Activated T-cell treated with anti-CD3 and anti-CD28 coated beads for 24 hours (primary cell): ENCODE data around the gene CNEP1R1.

ENCODE experiments used
- DNase-seq: peaks from one replicate; pipeline ENCODE4 v3.0.0-alpha.2; 2020; ENCODE audit warnings: low read depth

The CNEP1R1 gene

DNA sequence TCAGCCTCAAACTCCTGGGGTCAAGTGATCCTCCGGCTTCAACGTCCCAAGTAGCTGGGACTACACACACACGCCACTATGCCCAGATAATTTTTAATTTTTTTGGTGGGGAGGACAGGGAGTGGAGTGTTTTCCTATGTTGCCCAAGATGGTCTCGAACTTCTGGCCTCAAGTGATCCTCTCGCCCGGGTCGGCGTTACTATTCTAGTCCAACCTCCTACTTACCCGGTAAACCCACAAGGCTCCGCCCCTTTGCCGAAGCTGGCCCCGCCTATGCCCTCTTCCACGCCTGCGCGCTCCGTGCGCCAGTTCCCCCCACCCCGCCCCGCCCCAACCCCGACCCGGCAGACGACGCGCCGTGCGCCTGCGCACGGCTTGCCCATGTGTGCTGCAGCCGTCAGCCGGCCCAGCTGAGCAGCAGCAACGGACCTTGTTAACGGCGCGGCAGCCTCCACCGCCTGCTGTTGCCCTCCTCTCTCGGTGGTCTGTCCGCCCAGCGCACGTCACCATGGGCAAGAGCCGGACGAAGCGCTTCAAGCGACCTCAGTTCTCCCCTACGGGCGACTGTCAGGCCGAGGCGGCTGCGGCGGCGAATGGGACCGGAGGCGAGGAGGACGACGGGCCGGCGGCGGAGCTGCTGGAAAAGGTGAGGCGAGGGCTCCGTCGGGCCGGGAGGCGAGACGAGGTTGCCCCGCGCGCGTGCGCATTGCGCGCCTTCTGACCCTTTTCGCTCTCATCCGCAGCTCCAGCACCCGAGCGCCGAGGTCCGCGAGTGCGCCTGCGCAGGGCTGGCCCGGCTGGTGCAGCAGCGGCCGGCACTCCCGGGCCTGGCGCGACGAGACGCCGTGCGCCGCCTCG, 40.8 kb downstream of the CNEP1R1 start, which contains the start of gene HEATR3:
HEATR3 (plus strand) TSS at position 347 of the 858 bp plus-strand sequence; CDS start at position 509, 162 bp downstream.
- peak; percentile 96 for DNase-seq

- DNase-seq = no peak
Measured at GRCh38 chr16:50066482-50067289, 41.7 kb downstream of the CNEP1R1 start.

GRCh38 chr16:50067290-50067853, 42.3 kb downstream of the CNEP1R1 start:
- DNase-seq = no peak

GRCh38 chr16:50068550-50068949, 43.5 kb downstream of the CNEP1R1 start:
- no peak for DNase-seq

- no peak for DNase-seq
Measured at GRCh38 chr16:50069060-50069459, 44.0 kb downstream of the CNEP1R1 start.

GRCh38 chr16:50071075-50071671, 46.1 kb downstream of the CNEP1R1 start:
- no peak for DNase-seq

- no peak for DNase-seq
Measured at GRCh38 chr16:50072730-50073129, 47.7 kb downstream of the CNEP1R1 start.

DNA sequence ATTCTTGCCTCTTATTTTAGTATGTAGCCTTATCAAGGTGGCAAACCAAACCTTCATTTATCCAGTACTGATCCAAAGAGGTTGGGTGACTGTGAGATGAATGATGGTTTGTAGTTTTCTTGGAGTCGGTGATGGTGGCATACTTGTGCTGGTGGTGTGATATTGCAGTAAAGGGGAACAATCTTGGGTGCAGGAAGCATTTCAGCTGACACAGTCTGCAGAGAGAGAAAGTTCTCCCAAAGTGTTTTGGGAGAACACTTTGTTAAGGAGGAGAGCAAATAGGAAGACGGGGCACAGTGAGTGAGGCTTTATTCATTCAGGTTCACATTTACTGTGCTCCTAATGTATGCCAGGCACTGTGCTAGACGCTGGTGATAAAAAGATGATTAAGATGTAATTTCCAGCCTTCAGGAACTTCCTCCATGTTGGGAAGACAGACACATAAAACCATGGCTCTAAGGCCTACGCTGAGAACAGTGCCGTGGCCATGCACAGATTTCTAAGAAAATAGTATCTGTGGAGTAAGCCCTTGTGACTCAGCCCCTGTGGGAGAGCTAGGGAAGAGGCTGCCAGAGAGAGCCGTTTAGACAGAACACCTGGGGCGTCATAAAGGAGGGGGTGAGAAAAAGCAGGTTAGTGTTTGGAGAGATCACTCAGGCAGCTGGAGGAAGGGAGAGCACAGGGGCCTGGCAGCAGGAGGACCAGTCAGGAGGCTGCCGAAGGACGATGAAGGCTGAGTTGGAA, 54.5 kb downstream of the CNEP1R1 start:
- no peak for DNase-seq

- DNase-seq = no peak
Measured at GRCh38 chr16:50081428-50082018, 56.5 kb downstream of the CNEP1R1 start.

DNA sequence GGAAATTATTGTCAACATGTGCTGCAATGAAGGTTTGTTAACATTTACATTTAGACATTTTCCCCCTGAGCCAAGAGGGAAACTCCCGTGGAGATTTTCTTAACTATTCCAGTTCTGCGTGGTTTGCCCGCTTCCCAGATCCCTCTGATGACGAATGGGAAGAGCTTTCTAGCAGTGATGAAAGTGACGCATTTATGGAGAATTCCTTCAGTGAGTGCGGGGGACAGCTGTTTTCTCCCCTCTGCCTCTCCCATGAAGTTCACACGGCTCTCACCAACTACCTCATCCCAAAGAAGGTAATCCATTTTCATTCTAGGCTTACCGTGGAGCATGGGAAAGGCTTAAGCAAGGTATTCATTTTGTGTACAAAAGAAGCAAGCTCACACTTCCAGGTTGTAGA, 59.0 kb downstream of the CNEP1R1 start:
- no peak for DNase-seq

DNA sequence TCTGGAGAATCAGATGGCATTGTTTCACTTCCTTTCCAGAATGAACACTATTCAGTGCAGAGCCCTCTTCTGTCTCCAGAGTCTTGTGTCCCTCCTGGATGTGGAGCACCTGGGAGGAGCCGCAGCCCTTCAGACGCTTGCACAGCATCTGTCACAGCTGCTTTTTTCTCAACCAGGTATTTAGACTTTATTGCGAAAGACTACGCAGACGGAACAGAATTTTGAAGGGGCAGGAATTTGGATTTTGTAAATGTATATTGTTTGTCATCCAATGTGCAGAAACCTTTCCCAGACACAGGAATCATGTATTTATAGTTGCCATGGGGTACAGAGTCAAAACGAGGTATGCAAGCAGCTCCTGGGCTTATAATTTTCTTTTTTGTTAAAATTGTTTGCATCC, 61.2 kb downstream of the CNEP1R1 start:
- DNase-seq = no peak
